HFF-Myc (cell line): Measurements from ENCODE around the gene CTNNA2.

Experiments used
- DNase-seq: peaks from one replicate; pipeline ENCODE4 v3.0.0-alpha.2; 2011; ENCODE audit warnings: low read depth; ENCODE audit errors: extremely low read depth
- H3K4me3 ChIP-seq: replicated peaks from 2 replicates; pipeline ENCODE4 v1.5.1; 2011; ENCODE audit warnings: low read depth, mild to moderate bottlenecking, control low read depth, low read length
- TF ChIP-seq, protein P1 (sequence below): IDR thresholded peaks from 2 replicates; pipeline ENCODE4 v1.5.1; 2012; ENCODE audit warnings: mild to moderate bottlenecking, low read depth, low read length, control low read depth; ENCODE audit errors: missing control alignments

CTNNA2 gene

DNA sequence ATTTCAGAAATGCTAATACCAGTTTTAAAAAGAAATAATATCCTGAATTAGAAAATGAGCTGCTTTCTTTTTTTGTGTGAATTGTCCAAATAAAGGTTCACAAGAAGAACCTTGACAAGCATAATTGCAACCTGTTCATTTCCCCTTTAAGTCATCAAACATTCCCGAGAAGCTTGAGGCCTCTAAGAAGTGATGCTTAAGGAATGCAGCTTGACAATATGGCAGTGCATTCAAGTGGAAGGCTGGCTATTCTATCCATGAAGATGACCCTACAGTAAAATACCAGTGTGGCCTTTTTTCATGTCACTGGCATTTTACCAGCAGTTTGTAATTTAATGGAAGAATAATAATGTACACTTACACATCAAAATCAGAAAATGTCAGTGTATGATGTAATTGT, 216.7 kb downstream of the CTNNA2 start:
- TF ChIP-seq, protein P1, sequence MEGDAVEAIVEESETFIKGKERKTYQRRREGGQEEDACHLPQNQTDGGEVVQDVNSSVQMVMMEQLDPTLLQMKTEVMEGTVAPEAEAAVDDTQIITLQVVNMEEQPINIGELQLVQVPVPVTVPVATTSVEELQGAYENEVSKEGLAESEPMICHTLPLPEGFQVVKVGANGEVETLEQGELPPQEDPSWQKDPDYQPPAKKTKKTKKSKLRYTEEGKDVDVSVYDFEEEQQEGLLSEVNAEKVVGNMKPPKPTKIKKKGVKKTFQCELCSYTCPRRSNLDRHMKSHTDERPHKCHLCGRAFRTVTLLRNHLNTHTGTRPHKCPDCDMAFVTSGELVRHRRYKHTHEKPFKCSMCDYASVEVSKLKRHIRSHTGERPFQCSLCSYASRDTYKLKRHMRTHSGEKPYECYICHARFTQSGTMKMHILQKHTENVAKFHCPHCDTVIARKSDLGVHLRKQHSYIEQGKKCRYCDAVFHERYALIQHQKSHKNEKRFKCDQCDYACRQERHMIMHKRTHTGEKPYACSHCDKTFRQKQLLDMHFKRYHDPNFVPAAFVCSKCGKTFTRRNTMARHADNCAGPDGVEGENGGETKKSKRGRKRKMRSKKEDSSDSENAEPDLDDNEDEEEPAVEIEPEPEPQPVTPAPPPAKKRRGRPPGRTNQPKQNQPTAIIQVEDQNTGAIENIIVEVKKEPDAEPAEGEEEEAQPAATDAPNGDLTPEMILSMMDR = no peak

DNA sequence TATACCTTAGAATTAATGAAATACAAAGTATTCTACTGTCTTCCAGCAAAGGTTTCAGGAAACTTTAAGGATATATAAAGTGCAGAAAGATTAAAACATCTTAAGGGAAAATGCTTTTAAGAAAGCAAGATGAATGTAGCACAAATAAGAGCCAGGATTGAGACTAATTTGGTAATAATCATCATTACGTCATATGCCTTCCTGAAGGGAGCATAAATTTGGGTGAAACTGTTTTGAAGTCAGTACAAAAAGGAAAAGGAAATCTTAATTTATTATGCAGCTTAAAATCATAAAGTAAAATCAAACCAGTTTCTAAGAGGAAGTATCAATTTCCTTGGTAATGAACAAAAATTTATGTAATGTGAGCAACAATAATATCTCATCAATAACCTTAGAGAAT, 221.7 kb downstream of the CTNNA2 start:
- H3K4me3 ChIP-seq = no peak overlapping the region
- no peak for DNase-seq
- TF ChIP-seq, protein P1 = no peak

More for the DNA sequence above, 216.7 kb downstream of the CTNNA2 start:
- H3K4me3 ChIP-seq = no peak overlapping the region
- no peak for DNase-seq

DNA sequence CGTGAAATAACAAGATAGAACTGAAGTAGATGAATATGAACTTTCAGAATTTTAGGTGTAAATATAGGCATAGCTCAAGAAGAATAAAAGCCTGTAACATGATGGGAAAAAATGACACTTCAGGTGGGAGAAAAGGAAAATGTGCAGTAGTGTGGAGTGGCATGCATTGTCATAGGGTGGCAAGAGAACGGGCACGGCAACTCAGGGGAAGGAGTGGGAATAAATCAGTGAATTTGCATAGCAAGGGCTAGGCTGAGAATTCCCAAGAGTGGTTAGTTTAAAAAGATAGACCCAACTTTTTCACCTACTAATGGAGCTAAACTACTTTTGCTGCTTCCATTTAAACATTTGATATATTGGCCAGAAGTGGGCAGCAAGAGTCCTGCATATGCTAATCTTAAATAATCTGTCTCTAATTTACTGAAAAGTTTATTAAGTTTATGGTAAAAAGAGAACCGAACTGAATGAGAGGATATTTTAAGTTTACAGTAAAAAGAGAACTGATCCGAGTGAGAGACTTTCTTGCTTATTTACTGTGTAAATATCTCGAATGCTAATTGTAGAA, 228.1 kb downstream of the CTNNA2 start:
- H3K4me3 ChIP-seq = no peak overlapping the region
- TF ChIP-seq, protein P1 = no peak
- DNase-seq = no peak

DNA sequence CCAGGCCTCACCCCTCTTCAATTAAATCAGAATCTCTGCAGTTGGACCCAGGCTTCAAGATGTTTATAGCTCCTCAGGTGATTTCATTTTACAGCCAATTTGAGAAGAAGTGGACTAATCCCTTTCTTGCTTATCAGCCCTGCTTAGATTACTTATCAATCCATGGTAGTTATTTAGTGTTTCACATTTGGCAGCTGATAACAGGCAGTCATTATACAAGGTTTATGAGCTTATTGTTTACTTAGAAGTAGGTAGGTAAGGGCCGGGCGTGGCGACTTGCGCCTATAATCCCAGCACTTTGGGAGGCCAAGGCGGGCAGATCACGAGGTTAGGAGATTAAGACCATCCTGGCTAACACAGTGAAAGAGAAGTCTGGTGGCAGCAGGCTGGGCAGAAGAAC, 237.5 kb downstream of the CTNNA2 start:
- no peak overlapping the region for H3K4me3 ChIP-seq
- TF ChIP-seq, protein P1 = no peak
- DNase-seq = no peak

DNA sequence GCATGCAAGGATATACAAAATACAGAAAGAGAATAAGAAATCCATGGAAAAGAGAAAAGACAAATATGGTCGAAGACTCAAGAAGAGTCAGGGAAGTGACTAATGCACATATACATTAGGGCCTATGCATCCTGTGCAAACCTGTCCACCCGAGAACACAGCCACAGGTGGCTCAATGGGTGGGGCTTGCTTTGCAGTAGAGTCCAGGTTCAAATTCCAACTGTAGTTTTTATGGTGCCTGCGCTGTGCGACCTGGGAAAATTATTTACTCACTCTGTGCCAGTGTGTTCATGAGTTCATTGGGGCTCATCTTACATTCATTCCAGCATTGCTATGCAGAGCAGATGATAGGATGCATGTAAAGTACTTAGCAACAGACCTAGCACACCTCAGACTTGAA, 244.7 kb downstream of the CTNNA2 start:
- no peak overlapping the region for H3K4me3 ChIP-seq
- TF ChIP-seq, protein P1 = no peak
- DNase-seq = no peak

DNA sequence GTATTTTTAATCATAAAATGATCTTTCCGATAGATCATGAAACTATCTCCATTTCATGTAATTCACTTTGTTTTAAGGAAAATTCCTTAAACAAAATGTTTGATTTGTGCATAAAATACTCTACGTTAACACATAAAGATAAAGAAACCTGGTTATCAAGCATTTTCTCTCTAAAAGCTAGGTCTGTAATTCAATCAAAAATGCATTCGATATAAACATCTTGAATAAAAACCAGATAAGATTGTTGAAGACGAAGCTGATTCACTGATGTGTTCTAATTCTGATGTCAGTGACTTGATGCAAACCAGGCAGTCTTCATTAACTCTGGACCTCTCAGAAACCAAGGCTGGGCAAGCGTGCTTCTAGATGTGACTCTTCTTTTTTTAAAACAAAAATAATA, 245.2 kb downstream of the CTNNA2 start:
- TF ChIP-seq, protein P1 = no peak
- no peak overlapping the region for H3K4me3 ChIP-seq
- no peak for DNase-seq

DNA sequence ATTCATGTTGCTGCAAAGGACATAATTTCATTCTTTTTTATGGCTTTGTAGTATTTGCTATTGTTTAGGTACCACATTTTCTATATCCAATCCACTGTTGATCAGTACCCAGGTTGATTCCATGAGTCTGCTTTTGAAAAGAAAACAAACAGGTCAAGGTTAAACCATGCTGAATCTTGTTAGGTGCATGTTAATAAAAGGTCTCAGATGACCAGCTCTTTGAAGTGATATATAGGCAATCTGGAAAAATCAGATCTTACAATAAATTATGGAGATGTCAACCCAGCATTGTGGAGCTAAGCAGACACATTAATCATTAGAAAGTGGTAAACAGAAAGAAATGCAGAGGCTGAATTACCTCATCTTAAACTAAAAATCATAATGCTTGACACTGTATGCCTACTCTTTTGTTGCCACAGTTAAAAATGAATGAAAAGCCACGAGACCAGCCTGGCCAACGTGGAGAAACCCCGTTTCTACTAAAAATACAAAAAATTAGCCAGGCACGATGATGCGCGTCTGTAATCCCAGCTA, 246.0 kb downstream of the CTNNA2 start:
- TF ChIP-seq, protein P1 = no peak
- no peak for DNase-seq
- no peak overlapping the region for H3K4me3 ChIP-seq
